Spinal cord (tissue), 10 donors: ENCODE data around the gene SYTL5. TPM values are rescaled to one million over a fixed set of nuclear protein-coding genes. Genes with fewer than 3 reads are reported as not detected.

Experiments
- DNase-seq, 6 donors: peaks; one replicate each; pipeline versions ENCODE4 v3.0.0 to v3.0.0-alpha.2; 2013 to 2015; ENCODE audit warnings: low spot score in 6 of 6, low read depth in 4 of 6
- H3K27ac ChIP-seq: one replicate; pipeline ENCODE4 v1.5.1; 2013; ENCODE audit warnings: low read depth, low read length, control low read depth
- H3K27me3 ChIP-seq: one replicate; pipeline ENCODE4 v1.6.1; 2013; ENCODE audit warnings: low read length; ENCODE audit not compliant: control insufficient read depth, insufficient read depth
- H3K36me3 ChIP-seq: one replicate; pipeline ENCODE4 v1.6.1; 2013; ENCODE audit warnings: low read length; ENCODE audit not compliant: control insufficient read depth, insufficient read depth
- H3K4me1 ChIP-seq: one replicate; pipeline ENCODE4 v1.6.1; 2013; ENCODE audit warnings: low read length; ENCODE audit not compliant: control insufficient read depth, insufficient read depth
- H3K4me3 ChIP-seq: one replicate; pipeline ENCODE4 v1.5.1; 2013; ENCODE audit warnings: low read depth, low read length, control low read depth
- H3K9me3 ChIP-seq: one replicate; pipeline ENCODE4 v1.6.1; 2013; ENCODE audit warnings: low read length; ENCODE audit not compliant: control insufficient read depth, insufficient read depth
- WGBS: methylation state at CpG from one replicate; pipeline ENCODE4 v1.1.5; 2013; ENCODE audit warnings: missing lambda C conversion rate; ENCODE audit not compliant: insufficient coverage; 5-methylcytosine and 5-hydroxymethylcytosine counted together
- polyA plus RNA-seq, 2 donors: library from polyadenylated mRNA; unstranded; fragments of 120-200 nt; gene quantifications; one replicate each; pipeline ENCODE4 v1.2.1, GENCODE V29; 2013; ENCODE audit not compliant: insufficient read length in 2 of 2
- small RNA-seq: library from RNA; depleted of rRNA; stranded (forward); fragments of <200 nt; gene quantifications from one replicate; pipeline ENCODE3, GENCODE V24; 2014; ENCODE audit warnings: low replicate concordance
- total RNA-seq, 2 donors: library from RNA; depleted of rRNA in 1 of 2; stranded (reverse); fragments of 120-200 nt in 1 of 2; fragments of >200 nt in 1 of 2; gene quantifications; one replicate each; pipeline versions ENCODE4 v1.2.3 to v1.2.4, GENCODE V29; 2013 to 2014
- donor health status: healthy.

The SYTL5 gene
- total and polyA plus RNA-seq, 4 donors: 4.7 to 12.8 (median 8.4) TPM

DNA sequence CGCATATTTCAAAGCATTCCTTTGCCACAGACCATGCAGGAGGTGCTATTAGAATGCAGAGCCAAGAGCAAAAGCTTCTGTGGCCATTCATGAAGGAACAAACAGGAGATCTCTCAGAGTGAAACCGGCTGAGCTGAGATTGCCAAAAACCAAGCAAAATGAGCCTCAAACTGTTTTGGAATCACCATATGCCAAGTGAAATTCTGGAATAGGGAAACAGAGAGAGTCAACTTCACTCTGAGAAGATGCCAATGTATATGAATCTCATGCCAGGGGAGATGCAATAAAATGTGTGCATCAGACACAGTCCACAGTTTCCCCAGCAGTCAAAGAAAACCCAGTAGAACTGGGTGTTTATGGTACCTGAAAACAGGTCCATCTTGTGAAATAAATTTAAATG, 172.0 kb downstream of the SYTL5 start:
- Histone ChIP-seq H3K4me3 (no peak overlapping the region), H3K27ac (no peak overlapping the region), H3K27me3 (peaks cover 8% of the 10 kb centered on the region), H3K36me3 (no peaks in the 10 kb centered on the region), H3K9me3 (no peaks in the 10 kb centered on the region), H3K4me1 (no peaks in the 10 kb centered on the region)
- DNase-seq: peak in 1 of 6 donors; percentile 85
- WGBS: 16% methylated on average over 2 of the region's 2 CpGs

Small RNA genes lying within 50 kb of the gene (small RNA-seq; reads per million reads assigned to genes)
- not detected for gene MIR548AJ2

Other genes starting within 250 kb of the SYTL5 start
- gene CYBB, start 226.5 kb upstream of the SYTL5 start, total RNA-seq: 10 to 100 TPM; 31.5 to 72.1 TPM
- 10 to 100 TPM; 11.8 to 21.6 TPM for gene CYBB, start 226.5 kb upstream of the SYTL5 start, polyA plus RNA-seq
- 10 to 100 TPM; 36.6 to 72.4 TPM for gene DYNLT3, start 159.0 kb upstream of the SYTL5 start, total RNA-seq
- gene DYNLT3, start 159.0 kb upstream of the SYTL5 start, polyA plus RNA-seq: 10 to 100 TPM; 31.8 to 42.2 TPM
- gene SRPX, start 214.3 kb downstream of the SYTL5 start, total RNA-seq: 10 to 100 TPM; 40.6 to 41.8 TPM
- 10 to 100 TPM in 1 of 2 donors, 1 to 10 TPM in 1; 7.3 to 10.9 TPM for gene SRPX, start 214.3 kb downstream of the SYTL5 start, polyA plus RNA-seq